Vagina (tissue), 2 donors: ENCODE results near the gene POGK.

ENCODE experiments used
- CTCF ChIP-seq, 3 experiments: fragments of 450-650 bp in 2 of 3; fragments of 200-600 bp in 1 of 3; sonication (generic) in 1 of 3; IDR thresholded peaks; one replicate each; pipeline ENCODE4 v1.5.1; 2017 to 2019; ENCODE audit warnings: antibody characterized with exemption in 3 of 3, mild to moderate bottlenecking in 2 of 3, moderate library complexity in 2 of 3
- POLR2A ChIP-seq, 2 donors: fragments of 450-650 bp; IDR thresholded peaks; one replicate each; pipeline ENCODE4 v1.6.1; 2017; ENCODE audit warnings: antibody characterized with exemption in 2 of 2, mild to moderate bottlenecking in 2 of 2, moderate library complexity in 2 of 2
- POLR2AphosphoS5 ChIP-seq, 2 donors: sonication (generic); formaldehyde crosslinking; IDR thresholded peaks; one replicate each; pipeline ENCODE4 v1.9.0; 2017; ENCODE audit warnings: antibody characterized with exemption in 2 of 2, mild to moderate bottlenecking in 2 of 2, low read depth in 1 of 2; ENCODE audit not compliant: insufficient read depth in 1 of 2

DNA sequence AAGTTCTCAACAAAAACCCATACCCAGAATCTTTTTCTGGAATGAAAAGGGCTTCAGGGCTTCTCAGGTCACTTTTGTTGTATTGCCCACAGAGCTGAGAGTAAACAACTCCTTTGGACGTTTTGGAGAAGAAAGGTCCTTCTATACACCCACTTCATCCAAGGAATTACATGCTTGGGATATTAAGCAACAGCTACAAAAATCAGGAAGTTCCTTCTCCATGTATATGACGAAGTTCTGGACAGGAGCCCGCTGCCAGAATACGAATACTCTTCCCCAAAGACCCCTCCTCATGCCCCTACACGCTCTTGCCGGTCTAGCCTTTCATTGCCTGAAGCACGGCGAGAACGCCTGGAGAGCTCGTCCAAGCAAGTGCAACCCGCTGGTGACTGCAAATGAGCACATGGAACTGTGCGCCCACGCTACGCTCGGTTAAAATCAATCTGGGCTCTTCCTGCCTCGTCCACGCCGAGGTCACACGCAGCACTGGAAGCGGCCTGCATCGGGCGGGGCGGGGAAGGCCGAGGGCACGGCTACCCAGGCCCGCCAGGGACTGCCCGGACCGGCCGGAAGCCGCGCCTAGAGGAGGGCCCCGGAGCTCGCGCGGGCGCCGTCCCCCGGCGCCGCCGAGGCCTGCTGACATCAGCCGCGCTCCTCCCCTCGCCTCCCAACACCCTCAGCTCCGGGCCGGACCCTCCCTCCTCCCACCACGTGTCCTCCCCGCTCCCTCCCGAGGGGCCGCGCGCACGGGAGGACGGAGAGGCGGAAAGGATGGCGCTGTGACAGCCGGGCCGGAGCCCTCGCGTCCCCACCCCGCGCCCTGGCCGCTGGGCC lies at the start of gene POGK:
- TF ChIP-seq CTCF (IDR thresholded peaks at IDR 0.05) (no peak), POLR2A (IDR thresholded peaks at IDR 0.05) (no peak), POLR2AphosphoS5 (IDR thresholded peaks at IDR 0.05; ENCODE audit: insufficient read depth in 1 of 2, low read depth in 1 of 2) (peak in 1 of 2 donors; percentile 71)
